Measurements from ENCODE around the gene ATP9A.

GRCh38 chr20:51687630-51688029, 80.6 kb downstream of the ATP9A start:
- TF ChIP-seq CTCF (tag by site-specific recombination; IDR thresholded peaks at IDR 0.05) = no peak
- no peak for TF ChIP-seq ZNF121 (tag by site-specific recombination; IDR thresholded peaks at IDR 0.05)
- TF ChIP-seq REPIN1 (tag by site-specific recombination; IDR thresholded peaks at IDR 0.05; ENCODE audit: low read depth) = no peak
- TF ChIP-seq ZNF292 (tag by site-specific recombination; IDR thresholded peaks at IDR 0.05; ENCODE audit: borderline replicate concordance, low read depth) = no peak

Measured in HEK293 (cell line).